HFF-Myc (cell line): ENCODE measurements around the gene EPC1.

Experiments
- DNase-seq: peaks from one replicate; pipeline ENCODE4 v3.0.0-alpha.2; 2011; ENCODE audit warnings: low read depth; ENCODE audit errors: extremely low read depth
- H3K4me3 ChIP-seq: replicated peaks from 2 replicates; pipeline ENCODE4 v1.5.1; 2011; ENCODE audit warnings: low read depth, mild to moderate bottlenecking, control low read depth, low read length
- TF ChIP-seq, protein P1 (sequence below): IDR thresholded peaks from 2 replicates; pipeline ENCODE4 v1.5.1; 2012; ENCODE audit warnings: mild to moderate bottlenecking, low read depth, low read length, control low read depth; ENCODE audit errors: missing control alignments

EPC1 gene

DNA sequence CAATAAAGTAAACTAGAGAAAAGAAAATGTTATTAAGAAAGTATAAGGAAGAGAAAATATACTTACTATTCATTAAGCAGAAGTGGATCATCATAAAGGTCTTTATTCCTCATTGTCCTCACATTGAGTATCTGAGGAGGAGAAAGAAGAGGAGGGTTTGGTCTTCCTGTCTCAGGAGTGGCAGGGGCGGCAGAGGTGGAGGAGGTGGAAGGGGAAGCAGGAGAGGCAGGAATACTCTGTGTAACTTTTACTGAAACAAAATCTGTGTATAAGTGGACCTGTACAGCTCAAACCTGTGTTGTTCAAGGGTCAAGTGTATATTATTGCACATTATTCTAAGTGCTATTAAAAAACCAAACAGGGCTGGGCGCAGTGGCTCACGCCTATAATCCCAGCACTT is 34.2 kb upstream of the EPC1 start:
- H3K4me3 ChIP-seq = no peak overlapping the region
- TF ChIP-seq, protein P1, sequence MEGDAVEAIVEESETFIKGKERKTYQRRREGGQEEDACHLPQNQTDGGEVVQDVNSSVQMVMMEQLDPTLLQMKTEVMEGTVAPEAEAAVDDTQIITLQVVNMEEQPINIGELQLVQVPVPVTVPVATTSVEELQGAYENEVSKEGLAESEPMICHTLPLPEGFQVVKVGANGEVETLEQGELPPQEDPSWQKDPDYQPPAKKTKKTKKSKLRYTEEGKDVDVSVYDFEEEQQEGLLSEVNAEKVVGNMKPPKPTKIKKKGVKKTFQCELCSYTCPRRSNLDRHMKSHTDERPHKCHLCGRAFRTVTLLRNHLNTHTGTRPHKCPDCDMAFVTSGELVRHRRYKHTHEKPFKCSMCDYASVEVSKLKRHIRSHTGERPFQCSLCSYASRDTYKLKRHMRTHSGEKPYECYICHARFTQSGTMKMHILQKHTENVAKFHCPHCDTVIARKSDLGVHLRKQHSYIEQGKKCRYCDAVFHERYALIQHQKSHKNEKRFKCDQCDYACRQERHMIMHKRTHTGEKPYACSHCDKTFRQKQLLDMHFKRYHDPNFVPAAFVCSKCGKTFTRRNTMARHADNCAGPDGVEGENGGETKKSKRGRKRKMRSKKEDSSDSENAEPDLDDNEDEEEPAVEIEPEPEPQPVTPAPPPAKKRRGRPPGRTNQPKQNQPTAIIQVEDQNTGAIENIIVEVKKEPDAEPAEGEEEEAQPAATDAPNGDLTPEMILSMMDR = no peak
- DNase-seq = no peak

DNA sequence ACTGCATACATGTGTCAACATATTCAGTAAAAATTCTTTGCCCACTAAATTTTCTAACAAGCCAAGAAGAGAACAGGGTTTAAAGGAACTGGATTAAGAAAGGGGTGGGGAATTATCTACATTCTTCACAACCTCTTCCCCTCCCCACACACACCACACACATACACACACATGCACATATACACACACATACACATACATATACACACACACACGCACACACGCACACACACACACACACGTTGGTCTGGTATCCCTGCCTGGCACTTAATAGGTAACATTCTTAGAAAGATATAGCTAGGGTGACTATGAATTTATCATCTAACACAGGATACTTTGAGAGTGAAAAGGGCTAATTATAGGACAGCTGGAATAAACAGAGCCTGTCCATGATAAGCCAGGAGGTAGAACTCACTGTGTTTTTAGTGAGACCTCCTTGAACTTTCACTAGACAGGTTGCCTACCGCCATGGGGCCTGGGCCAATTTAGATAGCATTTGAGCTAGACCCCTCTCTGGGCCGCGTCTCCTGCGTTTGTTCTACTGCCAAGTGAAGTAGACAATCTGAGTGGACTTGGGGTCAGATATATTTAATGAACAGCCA is 33.1 kb upstream of the EPC1 start:
- TF ChIP-seq, protein P1 = no peak
- no peak for DNase-seq
- no peak overlapping the region for H3K4me3 ChIP-seq

DNA sequence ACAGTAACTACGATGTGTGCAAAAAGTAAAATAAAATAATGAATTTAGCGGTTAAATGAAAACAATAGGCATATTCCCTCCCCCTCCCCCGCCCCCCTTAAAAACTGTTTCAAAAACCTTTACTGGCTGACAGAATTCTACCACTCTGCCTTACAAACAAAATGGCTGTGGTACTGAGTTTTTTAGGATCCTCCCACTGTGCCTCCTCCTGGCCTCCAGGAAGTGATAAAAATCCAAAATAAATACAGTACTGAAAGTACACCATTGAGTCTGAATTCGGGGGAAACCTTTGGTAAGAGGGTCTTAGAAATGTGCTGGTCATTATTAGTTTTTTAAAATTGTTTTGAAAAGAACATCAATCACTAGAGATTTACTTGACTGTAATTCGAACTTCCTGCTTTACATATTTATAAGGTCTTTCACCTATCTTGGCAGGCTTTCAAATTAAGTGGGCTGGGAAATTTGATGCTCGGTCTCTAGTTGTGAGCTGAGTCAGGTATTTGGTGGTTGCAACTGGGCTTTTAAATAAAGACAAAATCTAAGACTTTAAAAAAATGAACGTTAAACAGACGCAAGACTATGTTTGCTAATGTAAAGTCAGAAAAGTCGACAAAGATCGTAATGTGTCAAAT is 32.5 kb upstream of the EPC1 start:
- TF ChIP-seq, protein P1 = no peak
- H3K4me3 ChIP-seq = peak overlapping the region; percentile 61
- peak; percentile 30 for DNase-seq

- TF ChIP-seq, protein P1 = no peak
- peak overlapping the region; percentile 61 for H3K4me3 ChIP-seq
- DNase-seq = peak; percentile 76
Observed at GRCh38 chr10:32378363-32379317, 31.7 kb upstream of the EPC1 start.

GRCh38 chr10:32377458-32378259 is 30.7 kb upstream of the EPC1 start:
- TF ChIP-seq, protein P1 = peak; percentile 26
- peak overlapping the region; percentile 61 for H3K4me3 ChIP-seq
- DNase-seq = no peak

- TF ChIP-seq, protein P1 = no peak
- peak overlapping the region; percentile 61 for H3K4me3 ChIP-seq
Observed at GRCh38 chr10:32376771-32377170, 29.8 kb upstream of the EPC1 start.

More at GRCh38 chr10:32376771-32377170, 29.8 kb upstream of the EPC1 start:
- no peak for DNase-seq
